GM18907 (cell line): Measurements from ENCODE around the gene PLA2G2C.

Experiments used
- ATAC-seq: cut with Tn5 transposase; IDR thresholded peaks from one replicate; pipeline ENCODE4 v1.9.1; 2021; ENCODE audit warnings: mild to moderate bottlenecking, moderate library complexity; ENCODE audit not compliant: unreplicated experiment

Gene PLA2G2C

DNA sequence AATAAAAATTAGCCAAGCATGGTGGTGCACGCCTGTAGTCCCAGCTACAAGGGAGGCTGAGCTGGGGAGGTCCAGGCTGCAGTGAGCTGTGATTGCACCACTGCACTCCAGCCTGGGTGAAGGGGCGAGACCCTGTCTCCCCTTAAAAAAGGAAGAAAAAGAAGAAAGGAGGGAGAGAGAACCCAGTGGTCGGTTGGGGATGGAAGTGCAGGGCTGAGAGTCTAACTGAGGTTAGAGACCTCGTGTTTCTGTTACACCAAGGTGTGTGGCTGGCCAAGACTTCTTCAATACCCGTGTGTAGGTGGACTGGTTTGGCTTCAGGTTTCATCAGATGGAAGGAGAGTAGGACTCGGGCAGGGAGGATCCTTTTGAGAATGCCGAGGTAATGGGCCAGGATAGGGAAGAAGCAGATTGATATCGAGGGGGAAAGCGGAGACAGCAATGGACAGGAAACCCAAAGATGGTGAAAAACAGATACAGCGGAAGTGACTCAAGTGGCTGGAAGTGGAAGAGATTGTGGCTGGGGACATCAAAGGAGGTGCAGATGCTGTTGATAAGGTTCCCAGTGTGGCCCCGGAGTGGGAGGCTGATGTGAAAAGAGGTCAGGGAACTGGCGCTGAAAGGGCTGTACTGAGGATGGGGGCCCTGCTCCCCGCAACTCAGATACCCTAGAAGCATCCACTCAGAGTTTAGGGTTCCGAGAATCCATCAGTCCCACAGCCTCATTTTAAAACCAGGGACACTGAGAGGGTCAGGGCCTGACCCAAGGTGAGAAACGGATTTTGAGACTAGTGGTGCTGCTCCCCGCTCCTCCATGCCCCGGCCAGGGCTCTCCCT, 1.1 kb downstream of the PLA2G2C start:
- ATAC-seq, result no peak

DNA sequence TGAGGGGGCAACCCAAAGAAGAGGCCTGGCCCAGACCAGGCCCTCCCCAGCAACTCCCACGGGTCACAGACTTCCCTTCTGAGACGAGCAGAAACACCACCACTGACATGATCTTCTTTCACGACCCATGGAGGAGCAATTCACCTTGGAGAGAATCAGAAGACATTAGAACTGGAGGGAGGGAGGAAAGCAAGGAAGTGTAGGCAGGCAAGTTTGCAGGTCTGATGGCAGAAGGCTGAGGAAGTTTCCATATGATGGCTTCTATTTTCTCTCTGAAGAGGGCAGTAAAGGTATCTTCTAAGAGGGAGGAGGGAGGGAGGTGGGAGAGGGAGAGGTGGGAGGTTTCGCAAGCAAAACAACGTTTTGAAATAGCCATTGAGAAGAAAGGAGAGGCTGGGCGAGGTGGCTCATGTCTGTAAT, 1.8 kb downstream of the PLA2G2C start:
- ATAC-seq, result no peak

DNA sequence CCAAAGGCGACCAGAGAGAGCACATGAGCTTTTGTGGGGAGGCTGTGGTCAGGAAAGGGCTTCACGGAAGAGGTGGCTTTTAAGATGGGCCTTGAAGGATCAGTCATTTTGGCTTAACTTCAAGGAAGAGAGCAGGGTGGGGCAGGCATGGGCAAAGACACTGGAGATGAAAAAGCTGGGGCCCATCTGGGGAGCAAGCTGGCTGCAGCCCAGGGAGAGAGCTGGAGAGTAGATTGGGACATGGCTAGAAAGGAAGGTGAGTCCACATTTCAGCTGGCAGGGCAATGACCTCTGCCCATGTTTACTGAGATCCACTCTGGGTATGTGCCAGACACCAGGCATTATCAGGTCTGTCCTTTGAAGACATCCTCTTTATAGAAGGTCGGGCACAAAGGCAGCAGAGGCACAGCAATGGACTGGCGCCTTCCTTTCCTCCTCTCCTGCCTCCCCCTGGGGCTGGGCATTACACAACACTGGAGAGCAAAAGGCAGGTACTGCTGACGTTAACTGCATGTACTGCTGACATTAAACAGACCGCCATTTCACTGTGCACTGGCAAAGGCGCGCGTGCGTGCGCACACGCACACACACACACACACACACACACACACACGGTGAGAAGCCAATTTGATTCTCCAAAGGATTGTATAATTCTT, 2.6 kb downstream of the PLA2G2C start:
- ATAC-seq, result no peak

DNA sequence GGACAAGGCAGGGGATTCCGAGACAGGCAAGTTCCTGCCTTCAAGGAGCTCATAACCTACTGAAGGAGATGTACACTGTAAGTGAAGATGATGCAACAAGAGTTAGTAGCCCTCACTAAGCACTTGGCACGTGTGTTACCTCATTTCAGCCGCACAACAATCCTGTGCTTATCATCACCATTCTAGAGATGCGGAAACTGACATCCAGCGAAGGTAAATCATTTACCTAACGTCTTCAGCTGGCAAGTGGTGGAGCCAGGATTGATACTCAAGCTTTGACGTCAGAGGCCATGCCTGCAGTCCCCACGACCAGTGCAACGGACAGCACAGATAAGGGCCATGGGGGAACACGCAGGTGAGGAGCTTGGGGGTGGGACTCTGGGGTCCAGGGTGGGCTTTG, 3.3 kb downstream of the PLA2G2C start:
- no peak for ATAC-seq

DNA sequence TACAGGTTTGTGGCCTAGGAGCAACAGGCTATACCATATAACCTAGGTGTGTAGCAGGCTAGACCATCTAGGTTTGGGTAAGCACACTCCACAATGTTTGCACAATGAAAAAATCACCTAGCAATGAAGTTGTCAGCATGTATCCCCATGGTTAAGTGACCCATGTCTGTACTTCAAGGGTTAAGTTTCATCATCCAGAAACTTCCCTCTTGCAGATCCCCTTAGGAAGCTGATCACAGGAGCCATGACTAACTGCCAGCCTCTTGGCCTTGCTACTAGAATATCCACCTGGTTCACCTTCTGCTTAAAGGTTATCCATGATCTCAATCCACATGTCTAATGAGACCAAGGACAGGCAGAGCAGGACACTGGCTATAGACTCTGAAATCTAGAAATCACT, 3.9 kb downstream of the PLA2G2C start:
- ATAC-seq, result no peak

DNA sequence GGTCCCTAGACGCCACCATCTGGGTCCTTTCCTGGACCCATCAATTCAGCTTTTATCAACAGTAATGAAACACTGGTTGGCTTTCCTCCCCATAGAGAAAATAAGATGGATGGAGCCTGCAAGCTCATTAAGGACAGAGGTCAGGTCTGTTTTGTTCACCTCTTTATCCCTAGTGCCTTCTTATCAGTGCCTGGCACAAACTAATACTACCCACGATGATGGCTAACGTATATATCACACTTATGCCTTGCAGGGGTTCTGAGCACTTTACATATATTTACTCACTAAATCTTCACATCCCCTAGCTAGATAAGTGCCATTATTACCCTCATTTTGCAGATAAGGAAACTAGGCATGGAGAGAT, 5.5 kb downstream of the PLA2G2C start:
- ATAC-seq, result no peak

DNA sequence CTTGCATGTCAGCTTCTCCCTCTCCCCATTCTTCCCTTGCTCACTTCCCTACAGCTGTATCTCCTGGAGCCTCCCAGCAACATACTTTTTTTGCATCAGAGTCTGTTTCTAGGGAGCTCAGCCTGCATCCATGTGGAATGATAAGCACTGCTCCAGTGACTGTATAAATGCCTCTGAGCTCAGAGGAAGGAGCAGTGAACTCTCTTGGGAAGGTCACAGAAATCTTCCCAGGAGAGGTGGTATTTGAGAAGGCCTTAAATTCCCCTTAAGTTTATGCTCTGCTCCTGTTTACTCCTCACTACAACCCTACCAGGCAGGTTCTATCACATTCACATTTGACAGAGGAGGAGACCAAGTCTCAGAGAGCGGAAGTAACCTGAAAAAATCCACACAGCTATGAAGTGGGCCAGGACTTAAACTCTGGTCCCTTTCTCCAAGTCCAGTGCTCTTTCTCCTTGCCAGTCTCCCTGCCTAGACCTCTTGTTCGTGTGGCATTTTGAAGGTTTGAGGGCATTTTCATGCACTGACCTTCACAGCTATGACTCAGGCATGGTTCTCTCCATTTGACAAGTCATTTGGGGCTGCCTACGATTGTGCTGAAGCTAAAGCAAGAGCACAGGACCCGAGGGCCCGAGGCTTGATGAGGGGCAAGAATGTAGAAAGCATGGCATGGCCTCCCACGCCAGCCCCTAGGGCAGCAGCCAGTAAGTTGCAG, 6.0 kb downstream of the PLA2G2C start:
- no peak for ATAC-seq

DNA sequence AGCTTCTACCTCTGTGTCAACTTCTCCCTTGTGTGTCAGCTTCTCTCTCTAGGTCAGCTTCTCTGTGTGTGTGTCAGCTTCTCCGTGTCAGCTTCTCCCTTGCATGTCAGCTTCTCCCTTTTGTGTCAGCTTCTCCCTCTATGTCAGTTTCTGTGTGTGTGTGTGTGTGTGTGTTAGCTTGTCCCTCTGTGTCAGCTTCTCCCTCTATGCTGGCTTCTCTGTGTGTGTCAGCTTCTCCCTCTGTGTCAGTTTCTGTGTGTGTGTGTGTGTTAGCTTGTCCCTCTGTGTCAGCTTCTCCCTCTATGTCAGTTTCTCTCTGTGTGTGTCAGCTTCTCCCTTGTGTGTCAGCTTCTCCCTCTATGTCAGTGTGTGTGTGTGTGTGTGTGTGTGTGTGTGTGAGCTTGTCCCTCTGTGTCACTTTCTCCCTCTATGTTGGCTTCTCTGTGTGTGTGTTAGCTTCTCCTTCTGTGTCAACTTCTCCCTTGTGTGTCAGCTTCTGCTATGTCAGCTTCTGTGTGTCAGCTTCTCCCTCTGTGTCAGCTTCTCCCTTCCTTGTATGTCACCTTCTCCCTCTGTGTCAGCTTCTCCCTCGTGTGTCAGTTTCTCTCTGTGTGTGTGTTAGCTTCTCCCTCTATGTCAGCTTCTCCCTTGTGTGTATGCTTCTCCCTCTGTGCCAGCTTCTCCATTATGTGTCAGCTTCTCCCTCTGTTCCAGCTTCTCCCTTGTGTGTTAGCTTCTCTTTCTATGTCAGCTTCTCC, 6.8 kb downstream of the PLA2G2C start:
- ATAC-seq, result no peak

DNA sequence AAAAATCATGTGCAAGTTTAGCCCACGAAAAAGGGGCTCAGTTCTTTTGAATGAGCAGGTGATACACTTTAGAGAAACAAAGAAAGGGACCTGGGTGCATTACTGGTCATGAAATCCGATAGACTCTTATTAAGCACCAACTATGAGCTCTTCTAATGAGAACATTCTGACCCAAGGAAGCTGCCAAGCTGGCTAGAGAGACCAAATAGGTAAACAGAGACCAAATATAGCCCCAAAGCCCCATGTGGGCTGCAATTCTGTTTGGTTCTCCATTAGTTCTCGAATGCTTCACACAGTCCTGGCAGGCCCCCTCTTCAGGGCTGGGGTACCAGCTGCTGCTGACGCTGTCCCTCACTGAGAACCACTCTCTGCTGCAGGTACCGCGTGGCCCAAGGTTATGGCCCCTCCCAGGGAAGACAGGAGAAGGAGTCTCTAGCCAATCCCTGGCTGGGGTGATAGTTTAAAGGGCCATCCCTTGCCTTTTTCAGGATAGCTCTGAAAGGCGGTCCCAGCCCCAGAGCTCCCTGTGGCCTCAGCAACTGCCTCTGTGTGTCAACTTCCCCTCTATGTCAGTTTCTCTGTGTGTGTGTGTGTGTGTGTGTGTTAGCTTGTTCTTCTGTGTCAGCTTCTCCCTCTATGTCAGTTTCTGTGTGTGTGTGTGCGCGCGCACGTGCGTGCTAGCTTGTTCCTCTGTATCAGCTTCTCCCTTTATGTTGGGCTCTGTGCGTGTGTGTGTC, 7.5 kb downstream of the PLA2G2C start:
- ATAC-seq, result no peak

DNA sequence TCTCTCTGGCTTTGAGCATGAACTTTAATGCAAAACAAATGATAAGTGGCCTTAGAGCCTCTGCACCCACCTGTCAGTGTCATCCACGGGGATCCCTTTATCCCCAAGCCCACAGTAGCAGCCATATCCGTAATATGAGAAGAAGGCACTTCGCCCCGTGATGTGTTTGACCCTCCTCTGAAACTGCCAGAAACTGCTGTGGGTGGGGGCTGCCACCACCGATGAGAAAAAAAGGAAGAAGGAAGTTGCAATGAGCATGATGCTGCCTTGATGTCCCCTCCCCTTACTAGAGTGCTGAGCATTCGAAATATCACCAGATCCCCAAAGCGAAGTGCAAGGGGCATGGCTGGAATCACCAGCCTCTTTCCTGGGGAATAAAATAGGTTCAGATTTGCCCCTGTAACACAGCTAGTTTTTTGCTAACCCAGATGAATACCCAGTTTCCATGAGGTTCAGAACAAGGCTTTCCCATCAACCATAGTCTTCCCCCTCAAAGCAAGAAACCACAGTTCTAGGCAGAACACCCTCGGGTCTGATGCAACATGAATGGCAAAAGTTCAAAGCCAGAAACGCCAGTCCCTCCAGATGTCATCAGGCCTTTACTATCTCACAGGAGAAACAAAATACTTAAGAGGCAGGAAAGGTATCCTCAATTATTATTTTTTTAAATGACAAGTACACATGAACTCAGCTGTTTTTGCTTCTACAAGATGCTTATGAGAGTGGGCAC, 11.2 kb downstream of the PLA2G2C start:
- no peak for ATAC-seq

DNA sequence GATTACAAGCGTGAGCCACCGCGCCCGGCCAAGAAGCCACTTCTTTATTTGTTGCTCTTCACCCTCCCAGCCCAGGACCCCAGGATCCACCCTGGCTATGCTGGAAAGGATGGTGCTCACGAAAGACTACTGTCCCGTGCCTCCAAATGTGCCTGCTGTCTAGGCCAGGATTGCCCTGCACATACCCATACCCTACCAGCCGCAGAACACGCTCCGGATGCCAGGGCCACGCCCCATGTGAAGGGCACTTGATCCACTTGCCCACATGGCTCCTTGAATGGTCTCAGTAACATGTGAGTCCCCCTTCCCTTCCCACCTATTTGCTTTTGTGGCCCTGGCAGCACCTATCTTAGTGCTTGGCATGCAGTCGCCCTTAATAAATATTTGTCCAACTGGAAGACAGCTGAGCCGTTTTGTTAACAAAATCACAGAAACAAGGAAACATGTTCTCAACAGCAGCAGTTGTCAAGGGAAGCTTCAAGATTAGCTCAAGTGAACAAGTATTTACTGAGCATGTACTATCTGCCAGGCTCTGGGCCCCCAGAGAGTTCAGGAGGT, 14.2 kb downstream of the PLA2G2C start:
- no peak for ATAC-seq

DNA sequence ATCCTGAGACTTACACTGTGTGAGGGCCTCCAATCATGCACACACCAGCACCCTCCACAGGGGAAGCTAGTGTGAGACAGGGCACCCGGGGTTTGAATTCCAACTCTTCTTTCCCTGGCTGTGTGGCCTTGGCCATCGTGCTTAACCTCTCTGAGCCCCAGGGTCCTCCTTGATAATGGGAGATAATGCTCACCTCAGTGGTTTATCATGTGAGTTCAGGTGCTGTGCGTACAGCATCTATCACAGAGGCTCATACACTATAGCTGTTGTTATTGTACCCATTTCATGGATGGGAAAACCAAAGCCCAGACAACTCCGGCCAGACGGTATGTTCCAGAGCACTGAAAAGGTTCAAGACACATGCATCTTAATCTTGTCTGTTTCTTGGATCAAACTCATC, 16.4 kb downstream of the PLA2G2C start:
- no peak for ATAC-seq

DNA sequence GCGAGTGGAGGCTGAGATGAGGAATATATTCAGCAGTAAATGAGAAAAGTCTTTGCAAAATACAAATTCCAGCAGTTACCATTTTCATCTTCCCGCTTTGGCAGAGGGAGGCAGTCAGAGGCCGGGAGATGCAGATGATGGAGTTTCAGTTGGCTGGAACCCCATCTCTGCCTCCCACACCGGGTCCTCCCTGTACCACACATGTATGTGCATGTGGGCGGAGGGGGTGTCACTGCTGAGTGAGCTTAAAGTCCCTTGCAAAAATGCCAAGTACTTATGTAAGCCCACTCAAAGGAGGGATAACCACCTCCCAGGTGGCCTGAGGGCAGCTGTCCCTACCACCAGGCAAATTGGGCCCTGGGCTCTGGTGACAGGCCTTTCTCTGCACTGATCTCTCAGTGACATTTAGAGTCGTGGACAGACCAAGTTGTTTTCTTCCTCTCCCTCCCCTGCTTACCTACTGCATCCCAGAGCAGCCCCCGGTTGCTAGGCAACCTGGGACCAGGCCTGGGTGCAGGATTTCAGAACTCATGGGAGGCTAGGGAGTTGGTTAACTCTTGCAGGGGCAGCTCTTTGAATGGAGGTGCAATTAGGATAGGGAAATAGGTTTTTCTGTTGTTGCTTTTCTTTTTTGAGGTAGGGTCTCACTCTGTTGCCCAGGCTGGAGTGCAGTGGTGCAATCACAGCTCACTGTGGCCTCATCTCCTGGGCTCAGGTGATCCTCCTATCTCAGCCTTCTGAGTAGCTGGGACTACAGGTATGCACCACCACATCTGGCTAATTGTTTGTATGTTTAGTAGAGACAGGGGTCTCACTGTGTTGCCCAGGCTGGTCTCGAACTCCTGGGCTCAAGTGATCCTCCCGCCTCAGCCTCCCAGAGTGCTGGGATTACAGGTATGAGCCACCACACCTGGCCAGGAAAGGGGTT, 17.5 kb downstream of the PLA2G2C start:
- ATAC-seq, result no peak

DNA sequence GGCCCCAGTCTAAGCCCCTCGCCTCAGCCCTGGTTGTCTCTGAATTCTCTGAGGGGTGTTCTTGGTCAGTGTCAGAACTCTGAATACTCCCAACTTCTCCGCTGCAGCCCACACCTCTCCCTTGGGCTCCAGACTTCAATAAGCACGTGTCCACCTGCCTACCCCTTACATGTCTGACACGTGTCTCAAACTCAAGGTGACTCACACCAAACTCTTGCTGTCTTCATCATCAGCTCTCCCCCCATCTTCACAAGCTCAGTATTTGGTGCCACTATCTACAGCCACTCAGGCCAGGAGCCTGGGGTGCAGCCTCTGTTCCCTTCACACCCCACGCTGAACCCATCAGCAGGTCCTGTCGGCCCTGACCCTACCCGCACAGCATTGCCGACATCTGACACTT, 19.2 kb downstream of the PLA2G2C start:
- no peak for ATAC-seq

DNA sequence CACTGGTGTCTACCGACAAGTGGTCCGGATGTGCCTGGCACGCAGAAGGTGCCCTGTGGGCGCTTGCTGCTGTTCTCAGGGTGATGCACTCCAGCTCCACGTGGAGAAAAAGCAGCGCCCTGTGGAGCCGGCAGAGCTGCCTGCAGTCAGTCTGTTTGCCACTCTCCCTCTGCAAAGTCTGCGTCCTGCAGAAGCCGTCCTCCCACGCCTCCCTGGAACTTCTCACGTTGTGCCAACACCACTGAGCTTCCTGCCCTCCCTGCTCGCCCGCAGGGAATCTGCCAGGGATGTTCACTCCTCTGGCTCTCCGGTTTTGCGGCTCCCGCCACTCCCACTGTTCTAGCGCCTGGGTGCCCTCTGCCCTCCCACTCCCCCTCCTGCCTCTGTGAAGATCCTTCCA, 20.3 kb downstream of the PLA2G2C start:
- no peak for ATAC-seq

DNA sequence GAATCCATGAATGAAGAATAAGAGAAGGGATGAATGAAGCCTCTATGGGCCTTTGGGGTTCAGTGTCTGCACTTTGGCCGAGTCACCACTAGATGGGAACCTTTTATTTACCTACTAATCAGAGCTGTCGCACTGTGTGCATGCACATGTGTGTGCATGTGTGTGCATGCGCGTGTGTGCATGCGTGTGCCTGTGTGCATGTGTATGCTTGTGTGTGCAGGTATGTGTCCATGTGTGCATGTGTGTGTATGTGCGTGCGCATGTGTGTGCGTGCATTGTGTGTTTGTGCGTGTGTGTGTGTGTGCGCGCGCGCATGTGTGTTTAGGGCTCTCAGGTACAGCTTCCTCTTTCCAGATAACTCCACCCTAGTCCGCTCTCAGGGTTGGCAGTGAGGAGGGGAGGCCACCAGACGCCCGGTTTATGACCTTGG, 20.8 kb downstream of the PLA2G2C start:
- no peak for ATAC-seq

DNA sequence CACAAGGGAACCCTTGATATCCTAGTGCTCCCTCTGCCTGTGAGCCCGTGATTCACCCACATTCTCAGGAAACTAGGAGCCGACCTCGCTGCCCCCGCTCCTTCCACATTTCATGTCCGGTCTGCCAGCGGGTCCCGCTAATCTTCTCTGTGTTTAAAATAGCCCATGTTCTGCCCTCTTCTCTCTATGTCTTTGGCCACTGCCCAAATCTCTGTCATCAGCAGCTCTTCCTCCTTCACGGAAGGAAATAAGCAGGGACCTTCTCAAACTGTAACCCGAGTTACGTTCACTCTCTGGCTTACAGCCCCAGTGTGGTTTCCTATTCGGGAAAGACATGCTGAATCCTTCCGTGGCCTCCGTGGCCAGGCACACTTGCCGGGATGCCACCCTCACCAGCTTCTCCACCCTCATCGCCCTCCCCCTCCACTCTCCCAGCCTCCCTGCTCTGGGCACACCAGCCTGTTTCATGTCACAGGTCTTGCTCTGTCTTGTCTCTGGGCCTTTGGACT, 21.6 kb downstream of the PLA2G2C start:
- no peak for ATAC-seq

DNA sequence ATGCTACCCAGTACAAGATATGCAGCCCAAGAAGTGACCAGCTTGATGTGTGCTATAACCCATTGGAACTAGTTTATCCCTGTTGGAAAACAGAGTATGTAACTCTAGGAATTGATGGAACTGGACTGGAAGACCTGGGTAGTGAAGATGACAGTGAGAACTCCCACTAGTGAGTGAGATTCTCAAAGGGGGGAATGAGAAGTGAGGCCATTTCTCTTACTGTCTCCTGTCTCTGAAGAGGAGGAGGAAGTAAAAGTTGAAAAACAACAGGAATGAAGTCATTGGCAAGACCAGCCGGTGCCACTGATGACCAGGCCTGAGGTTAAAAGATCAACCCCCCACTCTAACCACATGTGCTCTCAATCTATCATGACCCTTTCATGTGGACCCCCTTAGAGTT, 26.3 kb downstream of the PLA2G2C start:
- ATAC-seq, result no peak
